ENCODE measurements around the gene BLOC1S5.

DNA sequence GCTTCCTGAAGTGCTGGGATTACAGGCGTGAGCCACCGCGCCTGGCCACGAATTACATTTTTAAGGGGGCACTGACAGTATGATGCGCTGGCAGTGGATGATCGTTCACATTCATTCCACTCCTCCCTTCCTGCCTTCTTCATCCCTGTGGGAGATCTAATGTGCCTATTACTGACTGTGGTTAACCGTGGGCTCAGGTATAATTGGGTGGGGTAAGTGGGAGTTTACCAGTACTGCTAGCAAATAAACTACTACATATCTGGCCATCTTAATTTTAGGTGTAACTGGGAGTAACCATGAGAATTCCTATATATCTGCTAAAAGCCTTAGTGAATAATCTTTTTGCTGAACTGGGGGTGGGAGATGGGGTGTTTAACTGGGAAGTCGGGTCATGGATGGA is 6.5 kb upstream of the BLOC1S5 start:
- TF ChIP-seq, protein P1, sequence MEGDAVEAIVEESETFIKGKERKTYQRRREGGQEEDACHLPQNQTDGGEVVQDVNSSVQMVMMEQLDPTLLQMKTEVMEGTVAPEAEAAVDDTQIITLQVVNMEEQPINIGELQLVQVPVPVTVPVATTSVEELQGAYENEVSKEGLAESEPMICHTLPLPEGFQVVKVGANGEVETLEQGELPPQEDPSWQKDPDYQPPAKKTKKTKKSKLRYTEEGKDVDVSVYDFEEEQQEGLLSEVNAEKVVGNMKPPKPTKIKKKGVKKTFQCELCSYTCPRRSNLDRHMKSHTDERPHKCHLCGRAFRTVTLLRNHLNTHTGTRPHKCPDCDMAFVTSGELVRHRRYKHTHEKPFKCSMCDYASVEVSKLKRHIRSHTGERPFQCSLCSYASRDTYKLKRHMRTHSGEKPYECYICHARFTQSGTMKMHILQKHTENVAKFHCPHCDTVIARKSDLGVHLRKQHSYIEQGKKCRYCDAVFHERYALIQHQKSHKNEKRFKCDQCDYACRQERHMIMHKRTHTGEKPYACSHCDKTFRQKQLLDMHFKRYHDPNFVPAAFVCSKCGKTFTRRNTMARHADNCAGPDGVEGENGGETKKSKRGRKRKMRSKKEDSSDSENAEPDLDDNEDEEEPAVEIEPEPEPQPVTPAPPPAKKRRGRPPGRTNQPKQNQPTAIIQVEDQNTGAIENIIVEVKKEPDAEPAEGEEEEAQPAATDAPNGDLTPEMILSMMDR (conservative IDR thresholded peaks at IDR 0.05; ENCODE audit: low read length) = no peak
- no peak for TF ChIP-seq EZH2phosphoT487 (IDR thresholded peaks at IDR 0.05; ENCODE audit: borderline replicate concordance)
